T47D (cell line): Measurements from ENCODE around the gene EHD3.
A peak's percentile ranks its signal among the peaks of the same experiment; 100 is the strongest.

Experiments
- DNase-seq, 2 experiments: peaks; one replicate each; pipeline versions ENCODE4 v3.0.0 to v3.0.0-alpha.2; 2011 to 2012; ENCODE audit warnings: low read depth in 1 of 2, low spot score in 1 of 2
- JUND ChIP-seq: IDR thresholded peaks from 2 replicates; pipeline ENCODE4 v1.6.1; 2012; ENCODE audit warnings: low read depth
- in situ Hi-C: cut with HindIII; loops from 2 replicates; pipeline ENCODE4 v1.10.0; 2016; ENCODE audit warnings: low sequenced_read_pairs, low pct_unique_long_range_greater_than_20kb

The EHD3 gene

GRCh38 chr2:31243053-31243452 lies 9.1 kb downstream of the EHD3 start:
- no peak for TF ChIP-seq JUND
- DNase-seq, result no peak
- in situ Hi-C loops, result no loop called here

- DNase-seq, result no peak
- in situ Hi-C loops, result no loop called here
Observed at GRCh38 chr2:31244101-31244500, 10.1 kb downstream of the EHD3 start.

GRCh38 chr2:31246184-31246852 lies 12.4 kb downstream of the EHD3 start:
- DNase-seq, result no peak
- no peak for TF ChIP-seq JUND
- in situ Hi-C loops, result no loop called here

More at GRCh38 chr2:31244101-31244500, 10.1 kb downstream of the EHD3 start:
- no peak for TF ChIP-seq JUND

- DNase-seq, result no peak
- TF ChIP-seq JUND, result no peak
- in situ Hi-C loops, result no loop called here
Observed at GRCh38 chr2:31247711-31248110, 13.8 kb downstream of the EHD3 start.

- no peak for TF ChIP-seq JUND
- DNase-seq, result no peak
- in situ Hi-C loops, result no loop called here
Observed at GRCh38 chr2:31248139-31248538, 14.2 kb downstream of the EHD3 start.

GRCh38 chr2:31249009-31249690 lies 15.2 kb downstream of the EHD3 start:
- DNase-seq, result no peak
- in situ Hi-C loops, result no loop called here
- TF ChIP-seq JUND, result no peak

DNA sequence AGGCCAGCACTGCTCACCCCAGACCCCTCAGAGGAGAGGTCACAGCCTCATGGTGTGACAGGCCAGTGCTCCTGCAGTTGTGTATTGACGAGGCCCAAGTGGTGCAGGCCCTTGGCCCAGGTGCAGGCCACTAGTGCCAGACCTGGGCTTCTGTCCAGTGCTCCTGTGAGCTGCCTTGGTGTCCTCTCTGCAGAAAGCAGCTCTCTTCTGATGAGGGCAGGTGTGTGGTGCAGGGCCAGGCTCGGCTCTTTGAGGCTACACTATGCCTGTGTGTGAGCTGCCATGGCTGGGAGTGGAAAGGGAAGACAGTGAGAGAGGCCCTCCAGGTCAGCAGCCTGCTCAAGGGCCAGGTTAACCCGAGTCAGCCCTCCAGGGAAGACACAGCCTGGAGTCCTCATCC lies 17.1 kb downstream of the EHD3 start:
- TF ChIP-seq JUND, result no peak
- in situ Hi-C loops, result no loop called here
- no peak for DNase-seq

GRCh38 chr2:31251851-31252250 lies 17.9 kb downstream of the EHD3 start:
- in situ Hi-C loops, result no loop called here
- DNase-seq, result peak in 1 of 2 experiments; percentile 26
- TF ChIP-seq JUND, result no peak

DNA sequence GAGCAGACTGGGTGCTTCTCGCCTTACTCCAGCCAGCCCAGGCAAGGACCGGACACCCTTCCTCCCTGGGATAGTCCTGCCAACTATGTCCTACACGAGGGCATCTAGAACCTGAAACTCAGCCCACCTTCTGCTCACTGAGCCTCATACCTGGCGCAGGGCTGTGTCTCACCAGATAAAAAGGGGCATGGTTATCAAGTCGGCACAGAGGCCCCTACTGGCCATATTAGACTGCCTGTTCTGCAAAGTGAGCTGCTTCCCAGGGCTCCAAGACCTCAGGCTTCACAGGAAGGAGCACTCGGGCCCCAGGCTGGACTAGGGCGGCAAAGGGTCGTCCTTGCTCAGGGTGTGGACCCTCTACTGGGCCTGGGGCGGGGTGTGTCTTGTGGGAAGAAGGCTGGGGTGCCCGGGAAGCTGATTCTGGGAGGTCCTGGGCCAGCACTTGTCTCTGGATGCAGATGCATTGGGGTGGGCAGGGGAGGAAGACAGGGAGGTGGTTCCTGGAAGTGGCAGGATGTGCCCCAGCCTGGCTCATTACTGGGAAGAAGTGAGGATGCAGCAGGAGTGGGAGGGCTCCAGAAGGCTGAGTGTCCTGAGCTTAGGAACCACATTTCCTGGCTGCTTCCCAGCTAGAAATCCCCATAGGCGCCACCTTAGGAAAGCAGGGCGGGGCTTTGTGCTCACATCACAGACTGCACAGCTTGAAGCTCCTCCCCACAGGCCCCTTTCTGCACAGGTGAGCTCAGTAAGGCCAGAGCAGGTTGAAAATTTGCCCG lies 19.6 kb downstream of the EHD3 start:
- DNase-seq, result no peak
- no peak for TF ChIP-seq JUND
- in situ Hi-C loops, result no loop called here

DNA sequence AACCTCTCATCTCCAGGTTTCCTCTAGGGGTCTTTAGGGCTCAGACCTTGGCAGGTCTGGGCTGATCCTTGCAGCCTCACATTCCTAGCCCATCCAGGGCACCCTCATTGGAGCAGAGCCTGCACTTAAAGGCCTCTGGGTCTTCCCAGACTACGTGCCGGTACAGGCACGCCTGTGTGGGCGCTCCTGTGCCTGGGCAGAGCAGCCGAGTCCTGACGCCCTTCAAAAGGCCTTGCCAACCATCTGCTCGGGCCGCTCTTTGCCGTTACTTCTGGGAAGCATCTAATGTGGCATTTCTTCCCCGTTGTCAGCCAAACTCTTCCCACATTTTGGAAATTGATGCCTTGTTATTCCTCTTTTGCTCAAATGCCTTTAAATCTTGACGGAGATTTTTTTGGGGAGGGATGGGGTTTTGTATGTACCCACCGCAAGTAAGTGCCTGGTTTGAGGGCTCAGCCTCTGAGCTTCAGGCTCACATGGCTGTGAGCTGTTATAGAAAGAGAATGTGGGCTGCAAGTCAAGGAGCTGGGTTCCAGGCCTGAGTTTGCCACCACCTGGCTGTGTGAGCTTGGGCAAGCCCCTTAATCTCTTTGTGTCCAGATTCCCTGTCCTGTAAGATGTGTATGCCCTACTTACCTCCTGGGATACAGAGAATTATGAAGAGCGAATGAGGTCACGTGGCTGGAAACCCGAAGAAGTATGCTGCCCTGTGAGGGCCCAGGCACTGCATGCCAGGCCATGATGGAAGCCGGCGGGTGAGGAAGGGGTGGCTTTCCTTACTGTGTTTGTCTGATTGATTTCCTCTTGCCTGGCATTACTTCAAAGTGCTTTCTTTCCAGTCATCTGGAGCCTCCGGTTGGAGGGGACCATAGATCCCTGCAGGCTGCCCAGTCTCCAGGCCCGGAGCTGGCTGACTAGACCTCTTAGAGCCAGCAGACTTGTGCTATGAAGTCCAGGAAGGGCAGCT lies 20.6 kb downstream of the EHD3 start:
- TF ChIP-seq JUND, result no peak
- no peak for DNase-seq
- in situ Hi-C loops, result no loop called here

DNA sequence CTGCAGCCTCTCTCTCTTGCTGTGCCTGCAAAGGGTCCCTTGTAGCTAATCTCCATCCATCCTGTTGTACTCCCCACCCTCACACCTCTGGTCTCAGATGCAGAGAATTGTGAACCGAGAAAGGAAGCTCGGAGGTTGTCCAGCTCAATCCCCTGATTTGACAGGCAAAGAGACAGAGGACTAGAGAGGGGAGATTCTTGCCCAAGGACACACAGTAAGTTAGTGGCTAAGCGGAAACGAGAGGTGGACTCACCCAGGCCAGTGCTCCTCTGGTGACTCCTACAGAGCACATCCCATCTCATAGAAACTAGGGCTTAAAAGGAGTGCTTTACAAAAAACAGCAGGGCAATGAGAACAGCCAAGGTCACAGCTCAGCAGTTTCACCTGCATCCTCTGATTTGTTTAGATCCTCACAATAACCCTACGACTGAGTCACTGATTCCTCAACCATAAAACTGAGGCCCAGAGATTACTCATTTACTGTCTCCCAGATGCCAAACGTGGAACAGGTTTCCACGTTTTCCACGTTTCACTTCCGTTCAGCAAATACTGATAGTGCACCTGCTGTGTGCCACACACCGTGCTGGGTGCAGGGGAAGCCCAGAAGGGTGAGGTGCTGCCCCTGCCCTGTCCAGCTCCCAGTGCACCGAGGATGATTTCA lies 22.1 kb downstream of the EHD3 start:
- in situ Hi-C loops, result no loop called here
- DNase-seq, result no peak
- no peak for TF ChIP-seq JUND

DNA sequence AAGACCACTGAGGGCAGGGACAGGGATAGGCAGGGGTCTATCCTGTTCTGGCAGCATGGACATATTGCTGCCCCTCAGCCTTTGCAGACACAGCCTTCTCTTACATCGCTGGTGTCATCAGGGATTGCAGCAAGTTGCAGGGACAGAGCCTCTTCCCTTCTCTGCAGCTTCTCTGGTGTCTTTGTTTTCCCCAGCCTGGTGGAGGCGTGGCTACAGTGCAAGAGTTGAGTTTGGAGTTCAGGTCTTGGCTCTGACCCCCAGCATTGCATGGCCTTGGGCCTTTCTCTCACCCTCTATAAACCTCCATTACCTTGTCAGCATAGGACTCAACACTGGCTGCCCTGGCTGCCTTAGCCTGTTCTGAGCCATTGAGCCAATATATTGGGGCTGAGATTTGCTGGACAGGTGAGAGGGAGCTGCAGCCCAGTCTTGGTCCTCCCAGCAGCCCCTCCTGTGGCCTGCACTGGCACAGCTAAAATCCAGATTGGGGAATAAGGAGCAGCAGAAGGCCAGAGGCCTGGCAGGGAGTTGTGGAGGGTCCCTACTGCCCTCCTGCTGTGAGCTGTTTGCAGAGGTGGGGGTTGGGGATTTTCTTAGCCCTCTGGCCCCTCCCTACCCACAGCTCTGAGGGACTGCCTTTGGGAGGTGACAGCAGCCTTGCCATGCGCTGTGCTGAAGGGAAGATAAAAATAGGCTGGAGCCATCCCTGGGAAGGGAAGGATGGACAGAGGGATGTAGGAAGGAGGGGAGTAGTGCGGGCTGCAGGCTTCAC lies 22.8 kb downstream of the EHD3 start:
- in situ Hi-C loops, result no loop called here
- TF ChIP-seq JUND, result no peak
- DNase-seq, result no peak
